Ishikawa (cell line): ENCODE results near the gene PDCL2.

Source experiments
- CEBPB ChIP-seq: IDR thresholded peaks from 2 replicates; pipeline ENCODE4 v1.6.1; 2012
- CREB1 ChIP-seq: IDR thresholded peaks from 2 replicates; pipeline ENCODE4 v1.6.1; 2012; ENCODE audit warnings: low read depth
- EGR1 ChIP-seq: IDR thresholded peaks from 2 replicates; pipeline ENCODE4 v1.6.1; 2012
- EP300 ChIP-seq: IDR thresholded peaks from 2 replicates; pipeline ENCODE4 v1.6.1; 2012; ENCODE audit warnings: borderline replicate concordance
- FOXM1 ChIP-seq: IDR thresholded peaks from 2 replicates; pipeline ENCODE4 v1.6.1; 2012; ENCODE audit warnings: low read depth, borderline replicate concordance
- NFIC ChIP-seq: IDR thresholded peaks from 2 replicates; pipeline ENCODE4 v1.6.1; 2012
- RAD21 ChIP-seq: IDR thresholded peaks from 2 replicates; pipeline ENCODE4 v1.6.1; 2012; ENCODE audit warnings: low read depth
- REST ChIP-seq: IDR thresholded peaks from 2 replicates; pipeline ENCODE4 v1.6.1; 2012; ENCODE audit warnings: low read depth, mild to moderate bottlenecking
- TAF1 ChIP-seq: IDR thresholded peaks from 2 replicates; pipeline ENCODE4 v1.6.1; 2012; ENCODE audit warnings: low read depth, mild to moderate bottlenecking
- TCF12 ChIP-seq: IDR thresholded peaks from 2 replicates; pipeline ENCODE4 v1.6.1; 2012; ENCODE audit warnings: low read depth
- TEAD4 ChIP-seq: IDR thresholded peaks from 2 replicates; pipeline ENCODE4 v1.6.1; 2012
- USF1 ChIP-seq: IDR thresholded peaks from 2 replicates; pipeline ENCODE4 v1.6.1; 2012
- YY1 ChIP-seq: IDR thresholded peaks from 2 replicates; pipeline ENCODE4 v1.6.1; 2012; ENCODE audit warnings: low read depth
- ZBTB7A ChIP-seq: IDR thresholded peaks from 2 replicates; pipeline ENCODE4 v1.6.1; 2012; ENCODE audit warnings: low read depth
- TF ChIP-seq, protein P1 (sequence below): IDR thresholded peaks from 2 replicates; pipeline ENCODE4 v1.6.1; 2012

Gene PDCL2

DNA sequence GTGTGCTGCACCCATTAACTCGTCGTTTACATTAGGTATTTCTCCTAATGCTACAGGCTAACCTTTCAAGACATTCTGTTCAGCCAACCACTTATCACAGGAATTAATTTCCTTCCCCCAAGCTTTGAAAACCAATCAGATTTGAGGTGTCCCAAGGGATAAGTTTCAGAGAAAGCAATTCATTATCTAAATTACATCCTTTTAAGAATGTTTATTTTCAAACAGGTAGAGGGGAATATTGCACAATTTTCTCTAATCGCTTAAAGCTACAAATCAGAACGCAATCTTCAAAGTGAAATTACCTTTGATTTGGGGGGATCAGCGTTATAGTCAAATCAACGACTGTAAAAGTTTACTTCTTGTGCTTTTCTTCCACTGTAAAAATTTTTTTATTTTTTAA, 46.9 kb downstream of the PDCL2 start:
- TF ChIP-seq USF1 (no peak), EP300 (no peak), REST (no peak), FOXM1 (0 out of 2 replicates have a peak, but pooled peaks have one; percentile 41), CEBPB (peak; percentile 80), YY1 (no peak), EGR1 (no peak)
- TF ChIP-seq, protein P1, sequence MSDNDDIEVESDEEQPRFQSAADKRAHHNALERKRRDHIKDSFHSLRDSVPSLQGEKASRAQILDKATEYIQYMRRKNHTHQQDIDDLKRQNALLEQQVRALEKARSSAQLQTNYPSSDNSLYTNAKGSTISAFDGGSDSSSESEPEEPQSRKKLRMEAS, result no peak

GRCh38 chr4:55543858-55544257, 48.2 kb downstream of the PDCL2 start:
- no peak for TF ChIP-seq REST
- no peak for TF ChIP-seq TCF12
- TF ChIP-seq RAD21, result no peak
- TF ChIP-seq ZBTB7A, result no peak
- TF ChIP-seq USF1, result no peak
- no peak for TF ChIP-seq EP300
- no peak for TF ChIP-seq YY1
- TF ChIP-seq CREB1, result no peak
- TF ChIP-seq TAF1, result no peak
- no peak for TF ChIP-seq NFIC
- TF ChIP-seq, protein P1, result no peak
- no peak for TF ChIP-seq FOXM1
- no peak for TF ChIP-seq TEAD4
- no peak for TF ChIP-seq CEBPB
- TF ChIP-seq EGR1, result no peak

DNA sequence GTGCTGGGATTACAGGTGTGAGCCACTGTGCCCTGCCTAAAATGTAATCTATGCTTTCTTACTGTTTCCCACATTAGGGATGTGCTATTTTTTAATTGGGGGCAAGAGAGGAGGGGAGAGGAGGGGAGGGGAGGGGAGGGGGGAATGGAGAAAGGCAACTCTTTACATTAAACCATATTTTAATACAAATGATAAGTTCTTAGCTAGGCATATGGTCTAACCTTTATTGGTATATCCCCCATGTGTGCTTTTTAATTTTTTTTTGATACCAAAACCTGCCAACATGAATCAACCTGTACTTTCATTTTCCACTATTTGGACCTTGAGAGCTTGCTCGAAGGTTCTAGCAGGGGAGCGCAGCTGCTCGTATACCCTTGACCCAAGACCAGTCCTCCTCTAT, 51.8 kb downstream of the PDCL2 start:
- TF ChIP-seq TCF12 (no peak), CEBPB (no peak), RAD21 (no peak), EP300 (no peak), USF1 (no peak), EGR1 (no peak), YY1 (no peak), CREB1 (no peak), TAF1 (no peak), REST (no peak), FOXM1 (no peak), NFIC (no peak), TEAD4 (no peak), ZBTB7A (no peak)
- TF ChIP-seq, protein P1, result no peak

GRCh38 chr4:55539658-55540057, 52.4 kb downstream of the PDCL2 start:
- TF ChIP-seq TEAD4 (no peak), USF1 (no peak), REST (no peak), EP300 (no peak), YY1 (no peak), CEBPB (no peak), ZBTB7A (no peak), EGR1 (no peak), TAF1 (no peak)
